Neural progenitor cell (in vitro differentiated cells): ENCODE measurements around the gene ARHGEF35.
"Not testable (repeated sequence)": the region's sequence is repeated elsewhere in the genome, so short reads cannot be mapped to it uniquely, and the experiment has no call there.

Experiments used
- EZH2 ChIP-seq: fragments of 200-600 bp; sonication (generic); IDR thresholded peaks from 2 replicates; pipeline ENCODE4 v1.6.1; 2017; ENCODE audit warnings: antibody characterized with exemption, mild to moderate bottlenecking, moderate library complexity
- EZH2phosphoT487 ChIP-seq: fragments of 200-600 bp; sonication (generic); IDR thresholded peaks from 2 replicates; pipeline ENCODE4 v1.6.1; 2017; ENCODE audit warnings: antibody characterized with exemption
- TF ChIP-seq, protein P1 (sequence below): fragments of 200-600 bp; sonication (generic); IDR thresholded peaks from 2 replicates; pipeline ENCODE4 v1.5.1; 2017; ENCODE audit warnings: antibody characterized with exemption, mild to moderate bottlenecking

DNA sequence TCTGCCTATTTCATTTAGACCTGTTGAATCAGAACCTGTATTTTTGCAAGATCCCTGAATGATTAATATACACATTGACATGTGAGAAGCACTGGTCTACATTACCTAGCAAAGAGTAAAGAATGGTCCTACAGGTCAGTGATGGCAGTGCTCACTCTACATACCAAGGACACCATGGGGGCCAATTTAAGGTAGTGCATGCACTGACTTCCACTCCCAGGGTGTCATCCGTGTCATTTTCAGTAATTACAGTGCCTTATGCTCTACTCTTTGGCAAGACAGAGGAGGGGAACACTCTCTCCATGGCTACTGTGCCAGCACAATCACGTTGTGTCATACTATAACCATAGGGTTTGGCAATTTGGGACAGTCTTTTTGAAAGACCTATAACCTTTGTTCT is 49.7 kb upstream of the ARHGEF35 start:
- TF ChIP-seq, protein P1, sequence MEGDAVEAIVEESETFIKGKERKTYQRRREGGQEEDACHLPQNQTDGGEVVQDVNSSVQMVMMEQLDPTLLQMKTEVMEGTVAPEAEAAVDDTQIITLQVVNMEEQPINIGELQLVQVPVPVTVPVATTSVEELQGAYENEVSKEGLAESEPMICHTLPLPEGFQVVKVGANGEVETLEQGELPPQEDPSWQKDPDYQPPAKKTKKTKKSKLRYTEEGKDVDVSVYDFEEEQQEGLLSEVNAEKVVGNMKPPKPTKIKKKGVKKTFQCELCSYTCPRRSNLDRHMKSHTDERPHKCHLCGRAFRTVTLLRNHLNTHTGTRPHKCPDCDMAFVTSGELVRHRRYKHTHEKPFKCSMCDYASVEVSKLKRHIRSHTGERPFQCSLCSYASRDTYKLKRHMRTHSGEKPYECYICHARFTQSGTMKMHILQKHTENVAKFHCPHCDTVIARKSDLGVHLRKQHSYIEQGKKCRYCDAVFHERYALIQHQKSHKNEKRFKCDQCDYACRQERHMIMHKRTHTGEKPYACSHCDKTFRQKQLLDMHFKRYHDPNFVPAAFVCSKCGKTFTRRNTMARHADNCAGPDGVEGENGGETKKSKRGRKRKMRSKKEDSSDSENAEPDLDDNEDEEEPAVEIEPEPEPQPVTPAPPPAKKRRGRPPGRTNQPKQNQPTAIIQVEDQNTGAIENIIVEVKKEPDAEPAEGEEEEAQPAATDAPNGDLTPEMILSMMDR, result not testable (repeated sequence)
- not testable (repeated sequence) for TF ChIP-seq EZH2, EZH2phosphoT487
